CD4-positive, CD25-positive, alpha-beta regulatory T cell (primary cell): Measurements from ENCODE around the gene CYP2C18. TPM values are rescaled to one million over a fixed set of nuclear protein-coding genes. Genes with fewer than 3 reads are reported as not detected.
A peak's percentile ranks its signal among the peaks of the same experiment; 100 is the strongest.
"Not testable (repeated sequence)": the region's sequence is repeated elsewhere in the genome, so short reads cannot be mapped to it uniquely, and the experiment has no call there.

Experiments
- ATAC-seq, 2 donors: fragments of 150-1000 bp; cut with Tn5 transposase; one replicate each; pipeline ENCODE4 v1.10.0; 2021; ENCODE audit warnings: low read depth in 2 of 2, moderate number of reproducible peaks in 2 of 2, moderate library complexity in 1 of 2
- DNase-seq, 3 donors: peaks; one replicate each; pipeline versions ENCODE4 v3.0.0 to v3.0.0-alpha.2; 2012 to 2022; ENCODE audit warnings: mixed read lengths in 1 of 3
- H3K27ac ChIP-seq: one replicate; pipeline ENCODE4 v1.7.0; 2013; ENCODE audit warnings: mild to moderate bottlenecking, low read length; ENCODE audit not compliant: insufficient read depth, poor library complexity, severe bottlenecking
- H3K27me3 ChIP-seq: one replicate; pipeline ENCODE4 v1.7.0; 2013; ENCODE audit warnings: low read length; ENCODE audit not compliant: control insufficient read depth, insufficient read depth
- H3K36me3 ChIP-seq: one replicate; pipeline ENCODE4 v1.7.0; 2013; ENCODE audit warnings: mild to moderate bottlenecking, low read length, moderate library complexity; ENCODE audit not compliant: control insufficient read depth, insufficient read depth
- H3K4me1 ChIP-seq: 2 replicates; pipeline ENCODE4 v1.7.0; 2013; ENCODE audit warnings: mild to moderate bottlenecking, low read length; ENCODE audit not compliant: insufficient read depth, control insufficient read depth, poor library complexity, severe bottlenecking
- H3K4me3 ChIP-seq: one replicate; pipeline ENCODE4 v1.7.0; 2013; ENCODE audit warnings: low read depth, mild to moderate bottlenecking, low read length, moderate library complexity
- H3K9me3 ChIP-seq, 2 experiments: 1 replicate in 1 of 2; 2 replicates in 1 of 2; pipeline ENCODE4 v1.7.0; 2013; ENCODE audit warnings: low read length in 2 of 2, mild to moderate bottlenecking in 1 of 2, moderate library complexity in 1 of 2; ENCODE audit not compliant: control insufficient read depth in 2 of 2
- H3K27ac Mint-ChIP-seq, 3 donors: one replicate each; pipeline ENCODE4 v1.8.0; 2020 to 2022; ENCODE audit warnings: mild to moderate bottlenecking in 3 of 3, mixed read lengths in 3 of 3, moderate library complexity in 2 of 3
- H3K27me3 Mint-ChIP-seq: one replicate; pipeline ENCODE4 v1.8.0; 2022; ENCODE audit warnings: mild to moderate bottlenecking, mixed read lengths
- H3K36me3 Mint-ChIP-seq: one replicate; pipeline ENCODE4 v1.8.0; 2020; ENCODE audit warnings: mixed read lengths
- H3K4me1 Mint-ChIP-seq, 4 donors: one replicate each; pipeline ENCODE4 v1.8.0; 2020 to 2022; ENCODE audit warnings: mixed read lengths in 4 of 4, mild to moderate bottlenecking in 1 of 4
- H3K4me3 Mint-ChIP-seq, 4 donors: one replicate each; pipeline ENCODE4 v1.8.0; 2020 to 2022; ENCODE audit warnings: mild to moderate bottlenecking in 4 of 4, mixed read lengths in 4 of 4, moderate library complexity in 3 of 4
- H3K9me3 Mint-ChIP-seq, 7 donors: one replicate each; pipeline ENCODE4 v1.8.0; 2020 to 2022; ENCODE audit warnings: mixed read lengths in 7 of 7, mild to moderate bottlenecking in 3 of 7, moderate library complexity in 2 of 7
- polyA plus RNA-seq, 4 donors: library from polyadenylated mRNA; unstranded; fragments of 300-500 nt; fragmentation: Illumina TruSeq; gene quantifications; one replicate each; pipeline ENCODE4 v1.2.3, GENCODE V29; 2021
- total RNA-seq: library from RNA; stranded (reverse); gene quantifications from one replicate; pipeline ENCODE4 v1.2.3, GENCODE V29; 2022

The CYP2C18 gene
- total and polyA plus RNA-seq, 5 donors from 2014 or later, result not detected

GRCh38 chr10:94663061-94663460 lies 20.5 kb upstream of the CYP2C18 start:
- H3K36me3 ChIP-seq, ATAC-seq, H3K9me3 ChIP-seq, H3K27ac Mint-ChIP-seq, H3K27me3 ChIP-seq, H3K4me1 Mint-ChIP-seq, H3K4me3 Mint-ChIP-seq, H3K36me3 Mint-ChIP-seq, H3K27ac ChIP-seq, H3K4me1 ChIP-seq, H3K4me3 ChIP-seq, H3K9me3 Mint-ChIP-seq, H3K27me3 Mint-ChIP-seq: not testable (repeated sequence)
- DNase-seq, result peak in 1 of 3 donors; percentile 13

- ATAC-seq, result no peak
- Histone ChIP-seq H3K9me3 (no peaks in the 10 kb centered on the region), H3K27ac (no peak overlapping the region), H3K27me3 (no peaks in the 10 kb centered on the region), H3K4me1 (no peaks in the 10 kb centered on the region), H3K4me3 (no peak overlapping the region), H3K36me3 (no peaks in the 10 kb centered on the region)
- Mint-ChIP-seq H3K36me3 (no peaks in the 10 kb centered on the region), H3K9me3 (peaks cover 0 to 8% (median 3%) of the 10 kb centered on the region in 7 donors), H3K4me3 (no peak overlapping the region), H3K4me1 (no peaks in the 10 kb centered on the region), H3K27me3 (peaks cover 8% of the 10 kb centered on the region), H3K27ac (no peak overlapping the region)
- no peak for DNase-seq
These were observed 17.0 kb upstream of the CYP2C18 start for GRCh38 chr10:94666391-94667102.

GRCh38 chr10:94673614-94674321 lies 9.8 kb upstream of the CYP2C18 start:
- H3K9me3 ChIP-seq, result no peaks in the 10 kb centered on the region
- DNase-seq, result no peak
- Mint-ChIP-seq H3K36me3 (no peaks in the 10 kb centered on the region), H3K27me3 (peaks cover under 1% of the 10 kb centered on the region), H3K27ac (no peak overlapping the region), H3K4me3 (no peak overlapping the region), H3K9me3 (peaks cover 0 to 3% (median 0%) of the 10 kb centered on the region in 7 donors), H3K4me1 (no peaks in the 10 kb centered on the region)
- no peak overlapping the region for H3K27ac ChIP-seq
- H3K4me3 ChIP-seq, result no peak overlapping the region
- no peaks in the 10 kb centered on the region for H3K4me1 ChIP-seq
- no peak for ATAC-seq
- no peaks in the 10 kb centered on the region for H3K27me3 ChIP-seq
- no peaks in the 10 kb centered on the region for H3K36me3 ChIP-seq

- no peaks in the 10 kb centered on the region for H3K36me3 ChIP-seq
- no peaks in the 10 kb centered on the region for H3K4me1 ChIP-seq
- no peaks in the 10 kb centered on the region for H3K4me1 Mint-ChIP-seq
- H3K27ac ChIP-seq, result no peak overlapping the region
- H3K9me3 ChIP-seq, result no peaks in the 10 kb centered on the region
- H3K4me3 ChIP-seq, result no peak overlapping the region
- H3K36me3 Mint-ChIP-seq, result no peaks in the 10 kb centered on the region
- ATAC-seq (no peak), DNase-seq (no peak)
- no peaks in the 10 kb centered on the region for H3K27me3 ChIP-seq
- H3K27ac Mint-ChIP-seq, result no peak overlapping the region
- H3K9me3 Mint-ChIP-seq, result no peaks in the 10 kb centered on the region
- H3K27me3 Mint-ChIP-seq, result no peaks in the 10 kb centered on the region
- H3K4me3 Mint-ChIP-seq, result no peak overlapping the region
These were observed 7.0 kb upstream of the CYP2C18 start for GRCh38 chr10:94676496-94676895.

GRCh38 chr10:94677691-94678090 lies 5.8 kb upstream of the CYP2C18 start:
- Histone ChIP-seq H3K9me3 (no peaks in the 10 kb centered on the region), H3K27ac (no peak overlapping the region), H3K4me1 (no peaks in the 10 kb centered on the region), H3K4me3 (no peak overlapping the region), H3K36me3 (no peaks in the 10 kb centered on the region), H3K27me3 (no peaks in the 10 kb centered on the region)
- Mint-ChIP-seq H3K4me3 (no peak overlapping the region), H3K27me3 (no peaks in the 10 kb centered on the region), H3K27ac (no peak overlapping the region), H3K4me1 (no peaks in the 10 kb centered on the region), H3K36me3 (no peaks in the 10 kb centered on the region), H3K9me3 (no peaks in the 10 kb centered on the region)
- DNase-seq (no peak), ATAC-seq (no peak)

- Mint-ChIP-seq H3K9me3 (no peaks in the 10 kb centered on the region), H3K36me3 (no peaks in the 10 kb centered on the region), H3K4me1 (no peaks in the 10 kb centered on the region), H3K27ac (no peak overlapping the region), H3K4me3 (no peak overlapping the region), H3K27me3 (no peaks in the 10 kb centered on the region)
- Histone ChIP-seq H3K4me3 (no peak overlapping the region), H3K9me3 (no peaks in the 10 kb centered on the region), H3K36me3 (no peaks in the 10 kb centered on the region), H3K4me1 (no peaks in the 10 kb centered on the region), H3K27ac (no peak overlapping the region), H3K27me3 (no peaks in the 10 kb centered on the region)
- ATAC-seq, result no peak
- DNase-seq, result no peak
These were observed 5.1 kb upstream of the CYP2C18 start for GRCh38 chr10:94678475-94678874.

GRCh38 chr10:94680544-94680943 lies 3.0 kb upstream of the CYP2C18 start:
- Histone ChIP-seq H3K27ac (no peak overlapping the region), H3K4me3 (no peak overlapping the region), H3K4me1 (no peaks in the 10 kb centered on the region), H3K9me3 (no peaks in the 10 kb centered on the region), H3K36me3 (no peaks in the 10 kb centered on the region), H3K27me3 (no peaks in the 10 kb centered on the region)
- H3K4me1 Mint-ChIP-seq, result no peaks in the 10 kb centered on the region
- H3K4me3 Mint-ChIP-seq, result no peak overlapping the region
- no peaks in the 10 kb centered on the region for H3K36me3 Mint-ChIP-seq
- H3K27me3 Mint-ChIP-seq, result no peaks in the 10 kb centered on the region
- DNase-seq, result no peak
- ATAC-seq, result no peak
- peaks cover 0 to 4% (median 0%) of the 10 kb centered on the region in 7 donors for H3K9me3 Mint-ChIP-seq
- no peak overlapping the region for H3K27ac Mint-ChIP-seq

GRCh38 chr10:94682636-94683035 lies 893 bp upstream of the CYP2C18 start:
- not testable (repeated sequence) for H3K4me1 Mint-ChIP-seq, H3K27me3 ChIP-seq, H3K36me3 Mint-ChIP-seq, H3K4me1 ChIP-seq, H3K27me3 Mint-ChIP-seq, H3K4me3 ChIP-seq, H3K36me3 ChIP-seq, H3K9me3 Mint-ChIP-seq, DNase-seq, ATAC-seq, H3K27ac Mint-ChIP-seq, H3K4me3 Mint-ChIP-seq, H3K27ac ChIP-seq, H3K9me3 ChIP-seq
